Measurements from ENCODE around the gene SORBS1.

The SORBS1 gene

DNA sequence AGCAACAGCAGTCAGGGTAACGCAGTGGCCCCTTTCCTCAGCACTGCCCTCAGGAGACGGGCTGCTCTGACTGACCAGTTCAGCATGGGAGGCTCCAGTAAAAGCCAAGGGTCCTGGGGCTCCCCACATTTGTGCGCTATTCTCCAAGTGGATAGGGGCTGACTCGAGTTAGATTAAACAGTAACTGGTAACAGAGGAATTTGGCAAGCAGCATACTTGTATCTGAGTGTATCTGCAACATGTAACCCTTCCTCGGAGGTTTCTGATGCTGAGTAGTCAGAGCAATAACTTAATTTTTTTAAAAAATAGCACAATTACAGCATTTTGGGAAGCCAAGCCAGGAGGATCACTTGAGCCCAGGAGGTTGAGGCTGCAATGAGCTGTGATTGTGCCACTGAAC, 22.8 kb downstream of the SORBS1 start:
- no peak for DNase-seq

DNA sequence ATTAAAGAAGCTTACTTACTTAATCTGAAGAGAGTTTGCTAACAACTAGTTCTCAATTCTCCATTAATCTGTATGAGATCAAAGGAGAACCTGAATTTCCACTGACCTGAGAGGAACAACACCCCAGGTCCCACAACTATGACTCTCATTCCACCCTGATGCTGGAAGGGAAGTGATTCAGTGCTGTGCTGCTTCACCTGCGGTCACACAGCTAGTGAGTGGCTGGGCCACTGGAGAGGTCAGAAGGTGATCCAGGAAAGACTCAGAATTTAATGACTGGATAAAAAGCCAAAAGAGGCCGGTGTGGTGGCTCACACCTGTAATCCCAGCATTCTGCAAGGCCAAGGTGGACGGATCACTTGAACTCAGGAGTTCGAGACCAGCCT, 23.6 kb downstream of the SORBS1 start:
- DNase-seq = no peak

DNA sequence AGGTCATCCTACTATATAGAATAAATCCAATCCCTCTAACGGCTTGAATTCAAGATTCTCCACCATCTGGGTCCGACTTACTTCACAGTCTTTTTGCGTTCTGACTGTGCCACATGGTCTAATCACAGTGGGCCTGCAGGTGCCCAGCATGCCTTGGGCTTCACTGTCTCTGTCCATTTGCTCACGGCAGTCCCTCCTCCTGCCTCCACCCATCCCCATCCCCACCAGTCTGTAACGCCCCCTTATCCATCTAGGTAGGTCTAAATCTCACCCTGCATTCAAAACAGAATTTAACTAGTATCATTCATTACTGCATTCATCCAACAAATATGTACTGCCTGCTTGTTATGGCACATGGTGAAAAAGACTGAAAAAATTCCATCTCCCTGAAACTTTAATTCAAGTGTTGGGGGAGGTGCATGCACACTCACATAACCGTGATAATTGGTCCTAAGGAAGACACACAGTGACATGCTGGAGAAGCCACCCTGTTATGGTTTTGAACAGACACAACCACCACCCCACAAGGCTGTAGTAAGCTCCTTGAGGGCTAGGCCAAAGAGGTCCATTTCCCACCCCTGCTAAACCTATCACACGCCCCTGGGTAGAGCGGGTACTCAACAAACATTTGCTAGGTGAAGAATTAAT, 24.2 kb downstream of the SORBS1 start:
- DNase-seq = no peak

DNA sequence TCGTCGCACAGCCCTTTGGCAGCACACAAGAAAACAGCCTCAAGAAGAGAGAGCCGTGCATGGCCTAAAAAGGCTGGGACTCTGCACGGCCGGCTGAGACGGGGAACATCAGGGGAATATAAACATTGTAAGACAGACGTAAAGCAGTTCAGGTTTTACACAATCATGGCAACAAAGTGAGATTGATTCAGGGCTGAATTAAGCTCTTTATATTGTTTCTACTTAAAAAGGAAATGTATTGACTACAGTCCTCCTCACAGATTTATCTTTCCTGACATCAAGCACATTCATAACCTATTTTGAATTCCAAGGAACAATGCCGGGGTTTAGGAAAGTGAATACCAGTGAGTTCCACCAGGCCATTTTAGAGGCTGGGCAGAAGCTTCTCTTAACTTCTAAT, 25.2 kb downstream of the SORBS1 start:
- no peak for DNase-seq

DNA sequence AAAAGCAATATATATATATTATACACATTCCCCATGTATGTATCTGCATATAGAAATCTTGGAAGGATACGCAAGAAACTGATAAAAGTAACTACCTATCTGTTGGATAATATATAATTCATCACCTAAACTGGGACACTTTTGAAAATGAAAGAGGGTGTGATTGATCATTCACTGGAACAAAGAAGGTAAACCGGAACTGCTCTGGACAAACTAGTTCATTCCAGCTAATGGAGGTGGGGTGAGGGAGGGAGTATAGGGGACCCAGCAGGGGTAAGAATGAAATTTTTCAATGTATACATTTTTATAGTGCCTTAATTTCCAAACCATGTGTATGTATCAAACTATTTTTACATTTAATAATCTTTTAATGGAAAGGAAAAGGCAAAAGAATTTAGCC, 25.6 kb downstream of the SORBS1 start:
- DNase-seq = no peak

DNA sequence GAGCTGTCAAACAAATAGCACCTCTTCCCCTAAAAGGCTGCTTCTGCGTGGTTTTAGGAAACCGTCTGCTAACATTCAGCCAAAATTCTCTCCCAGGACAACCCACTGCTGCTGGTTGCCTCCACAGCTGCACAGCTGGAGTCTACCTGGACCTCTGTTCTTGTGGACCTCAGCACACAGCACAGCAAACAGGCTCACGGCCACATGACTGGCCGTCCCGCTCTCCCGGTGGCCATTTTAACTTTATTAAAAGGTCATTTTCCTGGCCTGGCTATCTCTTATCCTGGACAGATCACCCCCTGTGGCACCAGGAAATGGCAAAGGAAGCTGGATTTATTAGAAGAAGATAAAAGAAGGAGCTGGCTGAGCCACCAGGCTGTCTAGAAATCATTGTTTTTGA, 27.6 kb downstream of the SORBS1 start:
- DNase-seq = no peak

DNA sequence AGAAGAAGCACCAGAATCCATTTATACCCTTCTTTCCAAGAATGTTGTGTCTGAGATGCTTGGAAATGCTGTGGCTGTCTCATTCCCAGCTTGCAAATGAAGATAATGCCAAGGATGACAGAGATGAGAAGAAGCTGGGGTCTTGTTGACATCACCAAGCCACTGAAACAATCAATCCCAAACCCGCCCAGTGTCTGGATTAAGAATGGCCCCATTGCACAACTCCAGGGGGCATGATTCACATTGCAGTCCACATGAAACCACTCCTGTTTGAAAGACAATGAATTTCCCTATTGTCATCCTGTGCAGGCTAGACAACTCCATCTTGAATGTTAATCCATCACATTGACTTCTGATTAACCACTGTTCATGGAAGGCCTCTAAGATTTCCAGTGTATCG, 28.6 kb downstream of the SORBS1 start:
- DNase-seq = no peak

DNA sequence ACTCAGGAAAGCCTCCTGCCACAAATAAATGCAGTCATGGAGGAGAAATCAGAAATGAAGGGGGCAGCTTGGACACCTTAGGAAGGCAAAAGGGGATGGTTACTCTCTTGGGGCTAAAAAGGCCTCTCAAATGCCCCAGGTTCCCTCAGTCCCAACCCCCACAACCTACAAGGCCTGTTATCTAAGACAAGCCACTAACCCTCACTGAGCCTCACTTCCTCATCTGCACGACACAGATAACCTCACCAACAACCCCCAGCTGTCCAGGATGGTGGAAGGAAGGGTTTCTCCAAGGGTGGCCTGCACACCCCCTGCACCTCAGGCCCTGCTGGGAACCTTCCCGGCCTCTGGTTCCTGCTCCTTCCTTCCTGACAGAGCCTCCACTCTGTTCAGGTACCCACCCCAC, 29.2 kb downstream of the SORBS1 start:
- DNase-seq = no peak

DNA sequence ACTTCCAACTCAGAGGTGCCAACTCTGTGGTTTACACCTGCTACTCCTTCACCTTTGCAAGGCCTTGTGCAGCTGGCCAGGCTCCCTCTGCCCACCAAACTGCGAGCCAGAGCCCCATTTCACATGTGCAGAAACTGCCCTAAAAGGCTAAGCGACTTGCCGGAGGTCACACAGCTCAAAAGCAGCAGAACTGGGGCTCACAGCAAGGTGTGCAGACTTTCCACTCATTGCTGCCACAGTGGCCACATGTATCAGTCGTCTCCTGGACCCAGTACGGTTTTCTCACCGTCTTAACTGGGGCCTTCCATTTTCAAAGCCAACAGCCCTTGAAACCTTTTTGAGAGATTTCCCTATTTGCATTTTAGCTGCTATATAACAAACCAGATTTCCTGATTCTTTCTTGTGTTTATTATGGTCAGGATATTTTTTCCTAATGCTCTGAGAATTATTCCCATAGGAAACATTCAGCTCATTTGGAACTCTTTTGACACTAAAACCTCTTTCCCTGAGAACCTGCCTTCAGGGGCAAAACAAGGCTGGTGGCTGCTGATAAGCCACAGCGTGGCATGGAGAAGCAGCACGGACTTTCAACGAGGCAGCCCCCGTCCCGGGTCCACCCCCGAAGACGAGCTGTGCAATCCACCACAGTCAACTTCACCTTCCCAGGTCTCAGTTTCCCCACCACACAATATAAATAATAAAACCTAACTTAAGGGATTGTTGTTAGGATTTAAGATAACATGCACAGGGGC, 29.9 kb downstream of the SORBS1 start:
- DNase-seq = no peak

DNA sequence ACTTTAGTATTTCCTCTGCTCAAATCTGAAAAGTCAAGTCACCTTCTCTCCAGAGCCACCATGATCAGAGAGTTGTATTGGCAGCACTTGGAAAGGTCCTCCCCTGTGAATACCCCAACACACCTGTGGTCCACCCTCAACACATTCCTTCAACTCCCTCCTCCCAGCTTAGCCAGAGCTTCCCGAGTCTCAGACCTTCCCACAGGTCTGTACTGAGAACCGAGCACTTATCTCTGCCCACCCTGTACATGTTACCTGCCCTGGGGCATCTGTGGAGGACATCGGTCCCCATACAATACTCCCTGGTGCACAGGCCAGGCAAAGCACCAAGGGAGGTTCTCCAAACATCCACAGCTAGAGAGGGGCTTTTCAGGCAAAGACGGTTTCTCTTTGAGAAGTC, 30.6 kb downstream of the SORBS1 start:
- DNase-seq = no peak

DNA sequence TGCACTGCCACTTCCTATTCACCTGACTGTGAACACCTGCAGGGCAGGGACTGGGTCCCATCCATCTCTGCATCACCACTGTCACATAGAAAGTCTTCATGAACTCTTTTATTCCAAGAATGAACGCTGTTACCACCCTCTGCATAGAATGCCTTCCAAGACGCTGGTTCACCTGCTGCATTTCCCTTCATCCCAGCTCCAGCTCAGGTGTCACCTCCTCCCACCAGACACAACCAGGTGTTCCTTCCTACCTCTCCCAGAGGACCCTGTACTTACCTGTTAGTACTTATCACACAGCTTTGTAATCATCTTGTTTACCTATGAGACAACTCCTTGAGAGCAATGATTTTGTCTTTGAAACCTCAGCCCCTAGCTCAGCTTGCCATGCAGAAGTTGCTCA, 31.1 kb downstream of the SORBS1 start:
- no peak for DNase-seq

DNA sequence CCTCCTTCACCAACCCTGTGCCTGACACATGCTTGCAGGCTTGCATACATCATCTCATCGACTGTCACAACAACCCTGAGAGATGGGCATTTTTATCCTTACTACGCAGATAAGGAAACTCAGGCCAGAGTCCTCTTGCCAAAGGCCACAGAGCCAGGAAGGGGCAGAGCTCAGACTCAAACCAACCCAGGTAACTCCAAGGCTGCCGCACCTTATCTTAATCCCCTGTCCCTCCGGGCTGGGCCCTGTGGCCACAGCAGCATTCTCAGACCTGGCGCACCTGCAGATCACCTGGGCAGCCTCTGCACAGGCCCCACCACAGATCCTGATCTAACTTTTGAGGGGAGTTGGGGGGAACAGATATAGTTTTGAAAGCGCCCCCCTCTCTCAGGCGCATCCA, 35.1 kb downstream of the SORBS1 start:
- no peak for DNase-seq

DNA sequence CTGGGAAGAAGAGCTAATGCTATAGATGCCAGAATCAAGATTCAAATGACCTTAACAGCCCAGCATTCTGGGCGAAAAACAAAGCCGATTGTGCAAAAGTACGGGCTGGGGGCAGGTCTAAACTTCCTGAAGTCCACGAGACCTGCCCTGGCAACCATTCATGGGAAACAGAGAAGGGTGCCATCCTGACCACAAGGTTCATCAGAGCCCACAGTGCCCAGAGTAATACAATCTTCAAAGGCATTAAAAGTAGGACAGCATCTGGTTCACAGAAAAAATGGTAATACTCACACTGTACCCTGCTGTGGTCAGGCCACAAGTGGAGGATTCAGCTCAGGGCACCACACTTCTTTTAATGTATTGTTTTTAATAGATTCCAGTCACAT, 36.1 kb downstream of the SORBS1 start:
- no peak for DNase-seq

DNA sequence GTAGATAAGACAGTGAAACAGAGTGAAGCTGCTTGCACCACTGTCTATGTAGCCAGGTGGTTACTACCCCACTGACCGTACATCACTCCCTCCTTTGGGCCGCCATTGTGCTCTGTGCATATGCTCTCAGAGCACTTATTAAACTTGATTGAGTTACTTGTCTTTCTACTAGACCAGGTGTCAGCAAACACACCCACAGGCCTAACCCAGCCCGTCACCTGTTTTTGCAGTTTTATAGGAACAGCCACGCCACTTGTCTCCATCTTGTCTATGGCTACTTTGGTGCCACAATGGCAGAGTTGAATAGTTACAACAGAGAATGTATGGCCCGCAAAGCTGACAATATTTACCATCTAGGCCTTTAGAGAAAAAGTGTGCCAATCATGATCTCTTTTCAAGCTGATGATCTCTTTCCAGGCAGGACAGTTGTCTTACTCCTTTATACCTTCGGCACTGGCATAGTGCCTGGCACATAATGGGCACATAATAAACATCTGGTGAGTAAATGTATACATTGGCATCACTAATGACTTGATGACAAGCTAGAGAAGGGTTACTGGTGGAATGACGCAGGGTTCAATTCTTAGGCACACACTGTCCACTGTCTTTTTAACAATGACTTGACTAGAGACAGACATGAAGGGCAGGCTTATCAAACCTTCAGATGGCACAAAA, 36.7 kb downstream of the SORBS1 start:
- DNase-seq = no peak

DNA sequence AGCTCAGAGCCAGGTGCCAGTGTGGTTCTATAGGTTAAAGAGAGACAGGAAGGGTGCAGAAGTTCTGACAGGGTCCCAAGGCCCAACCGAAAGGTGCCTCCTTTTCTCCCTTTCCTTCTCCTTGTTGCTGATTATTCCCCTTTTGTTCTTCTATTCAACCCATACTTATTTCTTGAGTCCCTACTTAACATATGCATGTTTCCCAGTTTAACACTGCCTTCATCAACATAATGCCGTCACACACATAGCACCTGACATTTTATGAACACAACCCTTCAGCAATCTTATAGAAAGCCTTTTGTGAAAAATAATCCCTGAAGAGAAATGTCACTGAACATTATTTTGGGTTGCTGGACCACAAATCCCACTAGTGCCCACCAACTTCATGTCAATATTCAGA, 39.1 kb downstream of the SORBS1 start:
- no peak for DNase-seq

DNA sequence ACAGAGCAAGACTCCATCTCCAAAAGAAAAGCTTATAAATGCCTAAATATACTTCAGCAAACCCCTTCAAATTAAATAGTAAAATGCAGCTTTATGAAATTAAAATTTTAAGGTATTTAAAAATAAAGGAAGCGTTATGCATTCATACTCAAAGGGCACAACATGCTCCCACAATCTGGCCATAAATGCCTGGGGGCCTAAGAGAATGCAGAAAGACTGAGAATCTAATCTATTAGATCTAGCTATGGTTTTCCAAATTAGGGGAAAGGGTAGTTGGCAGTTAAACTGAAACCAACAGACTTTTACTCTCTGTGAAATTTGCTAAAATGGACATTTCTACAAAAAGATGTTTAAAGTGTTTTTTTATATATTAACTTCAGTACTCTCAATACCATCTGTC, 40.6 kb downstream of the SORBS1 start:
- no peak for DNase-seq

DNA sequence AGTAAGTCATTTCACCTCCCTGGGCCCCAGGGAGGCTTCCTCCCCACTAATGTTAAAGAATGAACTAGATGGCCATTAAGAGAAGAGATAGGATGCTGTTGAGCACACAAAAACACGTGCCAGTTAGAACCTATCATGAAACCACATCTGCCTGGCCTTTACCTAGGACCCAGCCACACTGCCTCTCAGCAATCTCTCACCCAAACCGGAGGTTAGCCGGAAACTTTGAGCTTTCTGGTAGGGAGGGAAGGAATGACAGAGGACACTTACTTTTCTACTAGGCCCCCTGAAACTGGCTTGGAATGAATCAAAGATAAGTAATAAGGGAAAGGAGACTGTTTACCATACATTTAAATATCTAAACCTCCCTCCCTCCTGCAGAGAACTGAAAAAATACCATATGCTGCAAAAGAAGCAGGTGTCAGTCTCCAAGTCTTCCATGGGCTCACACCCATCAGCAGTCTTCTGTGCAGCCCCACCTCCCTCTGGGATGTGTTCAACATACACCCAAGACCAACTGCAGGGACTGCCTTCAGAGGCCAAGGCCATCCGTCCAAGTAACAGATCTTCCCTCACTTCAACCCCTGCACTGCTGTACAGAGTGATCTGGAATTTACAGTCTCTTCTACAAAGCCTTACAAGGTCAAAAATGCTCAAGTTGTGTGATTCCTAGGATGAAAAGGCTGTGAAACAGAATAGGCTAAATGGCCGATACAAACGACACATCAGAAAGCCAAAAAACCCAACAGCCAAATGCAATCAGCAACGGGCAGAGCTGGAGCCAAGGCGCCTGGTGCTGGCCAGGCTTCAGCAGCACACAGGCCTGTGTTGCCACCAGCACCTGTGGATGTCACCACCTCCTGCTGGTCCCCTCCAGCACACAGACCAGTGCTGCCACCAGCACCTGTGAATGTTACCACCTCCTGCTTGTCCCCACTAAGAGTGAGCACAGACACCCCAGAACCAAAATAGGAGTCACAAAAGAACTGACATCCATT, 42.4 kb downstream of the SORBS1 start:
- DNase-seq = no peak

DNA sequence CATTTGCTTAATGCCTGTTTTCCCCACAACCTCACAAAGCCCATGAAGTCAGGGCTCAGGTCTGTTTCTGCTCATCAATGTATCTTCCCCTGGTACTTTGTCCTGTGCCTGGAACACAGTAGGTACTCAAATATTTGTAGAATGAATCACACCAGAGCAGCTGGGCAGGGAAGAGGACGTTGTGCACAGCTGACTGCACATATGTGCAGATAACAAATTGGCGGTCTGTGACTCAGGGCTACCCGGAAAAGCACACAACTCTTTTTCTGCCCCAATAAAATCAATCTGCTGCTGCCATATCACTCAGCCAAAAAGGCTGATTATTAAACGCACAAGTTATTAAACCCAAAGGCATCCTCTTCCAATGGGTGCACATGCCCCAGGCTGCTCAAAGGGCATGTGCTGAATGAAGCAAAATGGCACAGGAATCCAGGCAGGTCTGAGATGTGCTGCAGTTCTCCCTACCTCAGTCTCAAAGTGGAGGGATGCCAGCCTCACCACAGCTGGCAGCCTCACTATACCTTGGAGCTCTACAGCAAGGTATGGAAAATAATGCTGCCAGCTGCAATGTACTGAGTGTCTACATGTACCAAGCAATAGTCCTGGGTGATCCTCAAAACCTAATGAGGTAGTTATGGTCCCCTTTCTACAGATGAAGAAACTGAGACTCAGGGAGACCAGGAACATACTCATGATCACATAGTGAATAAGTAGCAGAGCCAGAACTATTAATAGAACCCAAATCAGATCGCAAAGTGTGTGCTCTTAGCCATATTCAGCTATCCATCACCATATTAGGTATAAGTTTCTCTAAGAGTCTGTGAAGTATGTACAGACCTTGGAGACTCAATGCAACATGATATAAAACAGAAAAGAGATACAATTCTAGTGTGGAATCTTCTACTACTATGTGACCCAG, 43.4 kb downstream of the SORBS1 start:
- DNase-seq = no peak

DNA sequence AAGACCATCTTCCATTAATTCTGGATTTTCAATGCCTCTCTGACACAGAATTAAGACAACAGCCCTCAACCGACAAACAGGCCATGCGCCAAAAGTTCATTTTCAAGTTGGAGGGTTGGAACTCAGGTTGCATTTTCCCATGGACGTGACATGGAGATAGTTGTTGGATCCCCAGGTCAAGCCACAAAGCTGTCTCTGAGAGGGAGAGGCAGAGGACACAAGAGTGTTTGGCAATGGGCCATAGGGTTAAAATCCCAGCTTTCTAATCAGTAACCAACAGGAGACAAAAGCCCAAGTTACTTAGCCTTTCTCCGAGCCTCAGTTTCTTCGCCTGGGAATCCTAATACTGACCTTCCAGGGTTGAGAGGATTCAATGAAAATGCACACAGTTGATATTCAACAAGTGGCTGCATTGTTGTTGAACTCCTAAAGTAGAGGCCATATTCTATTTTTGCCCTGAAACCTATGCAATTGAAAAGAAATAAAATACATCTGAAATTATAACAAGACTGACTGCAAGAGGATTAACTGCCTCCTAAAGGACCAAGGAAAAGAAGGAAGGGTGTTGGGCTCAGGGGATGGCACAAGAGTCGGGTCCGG, 44.3 kb downstream of the SORBS1 start:
- no peak for DNase-seq

DNA sequence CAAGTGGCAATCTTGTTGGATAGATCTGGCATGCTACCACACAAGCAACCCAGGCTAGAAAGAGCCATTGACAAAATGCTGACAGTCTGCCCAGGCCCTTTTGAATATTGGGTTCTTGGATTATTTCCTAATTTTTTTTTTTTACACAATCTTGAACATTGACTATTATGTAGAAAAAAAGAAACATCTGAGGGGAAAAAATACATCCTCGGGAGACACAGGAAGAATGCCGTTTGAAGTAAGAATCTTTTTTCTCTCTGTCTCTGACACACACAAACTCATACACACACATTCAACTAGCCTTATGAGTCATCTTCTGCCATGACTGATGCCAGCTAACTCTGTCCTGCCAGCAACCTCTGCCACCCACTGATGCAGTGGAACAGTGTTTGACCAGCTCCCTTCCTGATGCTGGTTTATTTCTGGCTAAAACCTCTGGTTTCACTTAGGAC, 47.2 kb downstream of the SORBS1 start:
- DNase-seq = no peak

DNA sequence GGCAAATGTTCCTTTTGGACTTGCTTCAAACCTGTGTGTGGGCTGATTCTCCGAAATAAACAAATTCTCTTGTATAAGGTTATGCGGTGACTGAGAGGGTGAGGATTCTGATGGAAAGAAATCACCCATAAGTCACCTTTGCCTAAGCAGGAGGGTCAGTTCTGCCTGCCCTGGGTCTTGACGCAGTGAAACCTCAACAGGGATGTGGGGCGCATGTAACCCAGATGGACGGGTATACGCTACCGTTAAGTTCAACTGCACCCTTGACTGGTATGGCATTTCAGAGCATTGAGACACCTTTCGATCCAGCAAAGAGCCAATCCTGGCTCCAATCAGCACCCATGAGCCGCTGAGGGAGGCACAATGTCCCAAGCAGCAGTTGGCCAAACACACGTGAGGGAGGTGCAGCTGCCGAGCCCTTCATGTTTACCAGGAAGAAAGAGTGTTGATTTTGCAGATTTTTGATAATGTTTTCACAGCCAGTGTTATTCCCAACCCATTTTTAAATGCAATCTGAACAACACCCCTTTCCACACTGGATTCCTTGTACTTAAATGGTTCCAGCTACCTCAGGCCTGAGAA, 48.1 kb downstream of the SORBS1 start:
- no peak for DNase-seq

Measured in CD4-positive, alpha-beta T cell treated with Interleukin-17A for 1 hour (primary cell).